ENCODE data around the gene ERBB4. TPM values are rescaled to one million over a fixed set of nuclear protein-coding genes. Genes with fewer than 3 reads are reported as not detected.

The ERBB4 gene
- total RNA-seq, 1 donor from 2014 or later, result 1.2 TPM

GRCh38 chr2:212520340-212520739 lies 18.3 kb downstream of the ERBB4 start:
- DNase-seq (ENCODE audit: low read depth), result no peak

GRCh38 chr2:212517693-212518092 lies 20.9 kb downstream of the ERBB4 start:
- FAIRE-seq, result no peak
- Mint-ChIP-seq H3K9me3 (ENCODE audit: unreplicated experiment) (no peaks in the 10 kb centered on the region), H3K27me3 (ENCODE audit: low read depth, unreplicated experiment) (no peaks in the 10 kb centered on the region), H3K4me3 (ENCODE audit: unreplicated experiment) (no peak overlapping the region), H3K36me3 (ENCODE audit: low read depth, unreplicated experiment) (no peaks in the 10 kb centered on the region), H3K4me1 (ENCODE audit: low read depth, unreplicated experiment) (no peaks in the 10 kb centered on the region), H3K27ac (ENCODE audit: unreplicated experiment) (no peak overlapping the region)
- Histone ChIP-seq H3K9me3 (ENCODE audit: insufficient read depth, low read depth, low read length) (no peaks in the 10 kb centered on the region), H3K27me3 (ENCODE audit: insufficient read depth, low read length) (no peaks in the 10 kb centered on the region), H2AFZ (ENCODE audit: low read depth, low read length) (no peak overlapping the region), H3K4me2 (ENCODE audit: low read length) (no peak overlapping the region), H4K20me1 (ENCODE audit: insufficient read depth, low read length) (no peaks in the 10 kb centered on the region), H3K27ac (ENCODE audit: low read depth, low read length) (no peak overlapping the region), H3K4me3 (ENCODE audit: insufficient read depth, low read depth, low read length) (no peak overlapping the region), H3K36me3 (ENCODE audit: insufficient read depth, low read length) (no peaks in the 10 kb centered on the region), H3K9ac (ENCODE audit: low read length) (no peak overlapping the region), H3K79me2 (ENCODE audit: insufficient read depth, low read length) (no peaks in the 10 kb centered on the region), H3K4me1 (ENCODE audit: insufficient read depth, low read length) (no peaks in the 10 kb centered on the region)
- no peak for DNase-seq (ENCODE audit: low read depth)
- TF ChIP-seq CTCF (IDR thresholded peaks at IDR 0.05; ENCODE audit: insufficient read depth, low read depth, low read length), result no peak
- TF ChIP-seq EZH2 (IDR thresholded peaks at IDR 0.05; ENCODE audit: insufficient read depth, low read length), result no peak

More at GRCh38 chr2:212520340-212520739, 18.3 kb downstream of the ERBB4 start:
- no peaks in the 10 kb centered on the region for H3K4me1 ChIP-seq (ENCODE audit: insufficient read depth, low read length)
- Mint-ChIP-seq H3K9me3 (ENCODE audit: unreplicated experiment) (no peaks in the 10 kb centered on the region), H3K27me3 (ENCODE audit: low read depth, unreplicated experiment) (no peaks in the 10 kb centered on the region), H3K36me3 (ENCODE audit: low read depth, unreplicated experiment) (no peaks in the 10 kb centered on the region), H3K27ac (ENCODE audit: unreplicated experiment) (no peak overlapping the region), H3K4me1 (ENCODE audit: low read depth, unreplicated experiment) (no peaks in the 10 kb centered on the region), H3K4me3 (ENCODE audit: unreplicated experiment) (no peak overlapping the region)
- H3K9me3 ChIP-seq (ENCODE audit: insufficient read depth, low read depth, low read length), result no peaks in the 10 kb centered on the region
- TF ChIP-seq EZH2 (IDR thresholded peaks at IDR 0.05; ENCODE audit: insufficient read depth, low read length), result no peak
- TF ChIP-seq CTCF (IDR thresholded peaks at IDR 0.05; ENCODE audit: insufficient read depth, low read depth, low read length), result peak; percentile 8
- no peak overlapping the region for H3K27ac ChIP-seq (ENCODE audit: low read depth, low read length)
- no peaks in the 10 kb centered on the region for H3K27me3 ChIP-seq (ENCODE audit: insufficient read depth, low read length)
- H3K79me2 ChIP-seq (ENCODE audit: insufficient read depth, low read length), result no peaks in the 10 kb centered on the region
- H3K36me3 ChIP-seq (ENCODE audit: insufficient read depth, low read length), result no peaks in the 10 kb centered on the region
- no peak overlapping the region for H2AFZ ChIP-seq (ENCODE audit: low read depth, low read length)
- H3K9ac ChIP-seq (ENCODE audit: low read length), result no peak overlapping the region
- no peak overlapping the region for H3K4me2 ChIP-seq (ENCODE audit: low read length)
- H4K20me1 ChIP-seq (ENCODE audit: insufficient read depth, low read length), result no peaks in the 10 kb centered on the region
- H3K4me3 ChIP-seq (ENCODE audit: insufficient read depth, low read depth, low read length), result no peak overlapping the region
- FAIRE-seq, result no peak

- Histone ChIP-seq H3K36me3 (ENCODE audit: insufficient read depth, low read length) (no peaks in the 10 kb centered on the region), H3K9me3 (ENCODE audit: insufficient read depth, low read depth, low read length) (no peaks in the 10 kb centered on the region), H3K4me2 (ENCODE audit: low read length) (no peak overlapping the region), H3K27ac (ENCODE audit: low read depth, low read length) (no peak overlapping the region), H4K20me1 (ENCODE audit: insufficient read depth, low read length) (no peaks in the 10 kb centered on the region), H2AFZ (ENCODE audit: low read depth, low read length) (no peak overlapping the region), H3K4me1 (ENCODE audit: insufficient read depth, low read length) (no peaks in the 10 kb centered on the region), H3K4me3 (ENCODE audit: insufficient read depth, low read depth, low read length) (no peak overlapping the region), H3K27me3 (ENCODE audit: insufficient read depth, low read length) (no peaks in the 10 kb centered on the region), H3K79me2 (ENCODE audit: insufficient read depth, low read length) (no peaks in the 10 kb centered on the region), H3K9ac (ENCODE audit: low read length) (no peak overlapping the region)
- Mint-ChIP-seq H3K27me3 (ENCODE audit: low read depth, unreplicated experiment) (no peaks in the 10 kb centered on the region), H3K9me3 (ENCODE audit: unreplicated experiment) (no peaks in the 10 kb centered on the region), H3K4me3 (ENCODE audit: unreplicated experiment) (no peak overlapping the region), H3K36me3 (ENCODE audit: low read depth, unreplicated experiment) (no peaks in the 10 kb centered on the region), H3K27ac (ENCODE audit: unreplicated experiment) (no peak overlapping the region), H3K4me1 (ENCODE audit: low read depth, unreplicated experiment) (peaks cover 2% of the 10 kb centered on the region)
- FAIRE-seq (no peak), DNase-seq (ENCODE audit: low read depth) (peak; percentile 15)
- TF ChIP-seq CTCF (IDR thresholded peaks at IDR 0.05; ENCODE audit: insufficient read depth, low read depth, low read length) (no peak), EZH2 (IDR thresholded peaks at IDR 0.05; ENCODE audit: insufficient read depth, low read length) (no peak)
These were observed 33.0 kb downstream of the ERBB4 start for GRCh38 chr2:212505586-212505985.

All from astrocyte (in vitro differentiated cells and primary cell).